Nephron (organoid): ENCODE results near the gene KIT.

Experiments
- H3K27ac Mint-ChIP-seq, 3 experiments: 2 replicates each; pipeline ENCODE4 v1.8.0; 2020; ENCODE audit warnings: mixed read lengths in 3 of 3, mild to moderate bottlenecking in 2 of 3, moderate library complexity in 1 of 3
- H3K27me3 Mint-ChIP-seq: 2 replicates; pipeline ENCODE4 v1.8.0; 2021; ENCODE audit warnings: low read depth, mild to moderate bottlenecking, moderate library complexity, mixed read lengths
- H3K36me3 Mint-ChIP-seq: 2 replicates; pipeline ENCODE4 v1.8.0; 2020; ENCODE audit warnings: low read depth, mixed read lengths
- H3K4me1 Mint-ChIP-seq: 2 replicates; pipeline ENCODE4 v1.8.0; 2020; ENCODE audit warnings: mixed read lengths
- H3K4me3 Mint-ChIP-seq, 3 experiments: 2 replicates each; pipeline ENCODE4 v1.8.0; 2020; ENCODE audit warnings: mild to moderate bottlenecking in 3 of 3, mixed read lengths in 3 of 3, moderate library complexity in 2 of 3
- H3K9me3 Mint-ChIP-seq: 2 replicates; pipeline ENCODE4 v1.8.0; 2020; ENCODE audit warnings: mixed read lengths
- CTCF ChIP-seq, 3 experiments: fragments of 200-600 bp; sonication (generic); IDR thresholded peaks; one replicate each; pipeline ENCODE4 v1.5.0; 2021; ENCODE audit warnings: antibody characterized with exemption in 3 of 3; ENCODE audit not compliant: unreplicated experiment in 3 of 3

KIT gene

GRCh38 chr4:54764476-54764875 lies 106.7 kb downstream of the KIT start:
- TF ChIP-seq CTCF (IDR thresholded peaks at IDR 0.05; ENCODE audit: unreplicated experiment in 3 of 3) = no peak
- no peaks in the 10 kb centered on the region for H3K36me3 Mint-ChIP-seq
- H3K27ac Mint-ChIP-seq = no peak overlapping the region
- peaks cover 4% of the 10 kb centered on the region for H3K27me3 Mint-ChIP-seq
- H3K4me3 Mint-ChIP-seq = no peak overlapping the region
- H3K4me1 Mint-ChIP-seq = peaks cover 5% of the 10 kb centered on the region
- H3K9me3 Mint-ChIP-seq = peaks cover 39% of the 10 kb centered on the region

- H3K27ac Mint-ChIP-seq = no peak overlapping the region
- H3K27me3 Mint-ChIP-seq = peaks cover 5% of the 10 kb centered on the region
- TF ChIP-seq CTCF (IDR thresholded peaks at IDR 0.05; ENCODE audit: unreplicated experiment in 3 of 3) = no peak
- peaks cover 20% of the 10 kb centered on the region for H3K9me3 Mint-ChIP-seq
- peaks cover 5% of the 10 kb centered on the region for H3K4me1 Mint-ChIP-seq
- H3K4me3 Mint-ChIP-seq = no peak overlapping the region
- no peaks in the 10 kb centered on the region for H3K36me3 Mint-ChIP-seq
Measured at GRCh38 chr4:54767376-54767775, 109.6 kb downstream of the KIT start.

GRCh38 chr4:54773022-54773421 lies 115.3 kb downstream of the KIT start:
- no peaks in the 10 kb centered on the region for H3K4me1 Mint-ChIP-seq
- no peak for TF ChIP-seq CTCF (IDR thresholded peaks at IDR 0.05; ENCODE audit: unreplicated experiment in 3 of 3)
- peaks cover 7% of the 10 kb centered on the region for H3K9me3 Mint-ChIP-seq

GRCh38 chr4:54779036-54779435 lies 121.3 kb downstream of the KIT start:
- H3K9me3 Mint-ChIP-seq = peaks cover 4% of the 10 kb centered on the region
- H3K27me3 Mint-ChIP-seq = no peaks in the 10 kb centered on the region
- H3K4me3 Mint-ChIP-seq = no peak overlapping the region
- no peak for TF ChIP-seq CTCF (IDR thresholded peaks at IDR 0.05; ENCODE audit: unreplicated experiment in 3 of 3)
- H3K4me1 Mint-ChIP-seq = peaks cover 36% of the 10 kb centered on the region
- no peak overlapping the region for H3K27ac Mint-ChIP-seq
- no peaks in the 10 kb centered on the region for H3K36me3 Mint-ChIP-seq

More at GRCh38 chr4:54773022-54773421, 115.3 kb downstream of the KIT start:
- H3K4me3 Mint-ChIP-seq = no peak overlapping the region
- H3K27ac Mint-ChIP-seq = no peak overlapping the region
- H3K36me3 Mint-ChIP-seq = no peaks in the 10 kb centered on the region
- peaks cover 5% of the 10 kb centered on the region for H3K27me3 Mint-ChIP-seq

GRCh38 chr4:54779476-54780148 lies 121.9 kb downstream of the KIT start:
- TF ChIP-seq CTCF (IDR thresholded peaks at IDR 0.05; ENCODE audit: unreplicated experiment in 3 of 3) = no peak
- Mint-ChIP-seq H3K4me1 (peaks cover 42% of the 10 kb centered on the region), H3K27me3 (no peaks in the 10 kb centered on the region), H3K9me3 (peaks cover 3% of the 10 kb centered on the region), H3K36me3 (no peaks in the 10 kb centered on the region), H3K27ac (no peak overlapping the region), H3K4me3 (no peak overlapping the region)

GRCh38 chr4:54780149-54780495 lies 122.4 kb downstream of the KIT start:
- Mint-ChIP-seq H3K27me3 (no peaks in the 10 kb centered on the region), H3K4me3 (no peak overlapping the region), H3K36me3 (no peaks in the 10 kb centered on the region), H3K9me3 (no peaks in the 10 kb centered on the region), H3K27ac (no peak overlapping the region), H3K4me1 (peaks cover 47% of the 10 kb centered on the region)
- TF ChIP-seq CTCF (IDR thresholded peaks at IDR 0.05; ENCODE audit: unreplicated experiment in 3 of 3) = no peak
